Right lobe of liver (tissue), 4 donors: Measurements from ENCODE around the gene MAML3.

Experiments
- POLR2A ChIP-seq: fragments of 450-650 bp; IDR thresholded peaks from one replicate; pipeline ENCODE4 v1.6.1; 2017; ENCODE audit warnings: antibody characterized with exemption, mild to moderate bottlenecking
- TF ChIP-seq, protein P1 (sequence below), 4 donors: fragments of 200-600 bp in 3 of 4; fragments of 450-650 bp in 1 of 4; IDR thresholded peaks; one replicate each; pipeline versions ENCODE4 v1.5.1 to v1.8.0; 2016 to 2022; ENCODE audit warnings: antibody characterized with exemption in 4 of 4, mild to moderate bottlenecking in 2 of 4
- donor health status: DM: no; HTN: no; CAD: no.
- donor health status: DM: no; HTN: no; CAD: no.
- donor health status: DM: no; HTN: yes; CAD: no.

DNA sequence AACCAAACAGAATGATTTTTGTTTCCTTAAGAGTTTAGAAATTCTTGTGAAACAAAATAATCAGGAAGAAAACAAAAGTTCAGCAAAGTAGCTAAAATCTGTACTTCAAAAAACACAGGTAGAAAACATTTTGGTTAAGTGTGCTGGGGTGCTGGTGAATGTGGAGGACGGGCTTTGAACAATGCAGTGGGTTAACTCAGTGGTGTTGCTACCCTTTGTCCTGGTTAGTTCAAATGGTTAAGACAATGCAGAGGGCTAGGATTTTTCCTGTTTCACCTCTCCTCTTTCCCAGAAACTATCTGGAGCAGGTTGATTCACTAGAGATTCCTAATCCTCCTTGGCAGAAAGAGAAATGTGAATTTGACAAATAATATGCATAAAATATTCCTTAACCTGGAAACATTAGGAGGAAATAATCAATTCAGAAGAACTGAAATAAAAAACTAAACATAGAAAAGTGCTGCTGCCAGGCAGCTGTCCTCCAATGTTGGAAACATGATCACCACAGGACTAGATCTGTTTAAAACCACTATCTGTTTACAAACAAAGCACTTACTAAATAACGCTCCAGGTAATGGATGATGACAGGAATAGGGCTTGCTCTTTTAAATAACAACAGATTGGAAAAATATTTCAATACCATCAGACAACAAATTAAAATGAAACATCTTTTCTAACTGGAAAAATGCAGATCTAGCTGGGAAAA lies 148.9 kb downstream of the MAML3 start:
- no peak for TF ChIP-seq POLR2A
- TF ChIP-seq, protein P1, sequence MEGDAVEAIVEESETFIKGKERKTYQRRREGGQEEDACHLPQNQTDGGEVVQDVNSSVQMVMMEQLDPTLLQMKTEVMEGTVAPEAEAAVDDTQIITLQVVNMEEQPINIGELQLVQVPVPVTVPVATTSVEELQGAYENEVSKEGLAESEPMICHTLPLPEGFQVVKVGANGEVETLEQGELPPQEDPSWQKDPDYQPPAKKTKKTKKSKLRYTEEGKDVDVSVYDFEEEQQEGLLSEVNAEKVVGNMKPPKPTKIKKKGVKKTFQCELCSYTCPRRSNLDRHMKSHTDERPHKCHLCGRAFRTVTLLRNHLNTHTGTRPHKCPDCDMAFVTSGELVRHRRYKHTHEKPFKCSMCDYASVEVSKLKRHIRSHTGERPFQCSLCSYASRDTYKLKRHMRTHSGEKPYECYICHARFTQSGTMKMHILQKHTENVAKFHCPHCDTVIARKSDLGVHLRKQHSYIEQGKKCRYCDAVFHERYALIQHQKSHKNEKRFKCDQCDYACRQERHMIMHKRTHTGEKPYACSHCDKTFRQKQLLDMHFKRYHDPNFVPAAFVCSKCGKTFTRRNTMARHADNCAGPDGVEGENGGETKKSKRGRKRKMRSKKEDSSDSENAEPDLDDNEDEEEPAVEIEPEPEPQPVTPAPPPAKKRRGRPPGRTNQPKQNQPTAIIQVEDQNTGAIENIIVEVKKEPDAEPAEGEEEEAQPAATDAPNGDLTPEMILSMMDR (IDR thresholded peaks at IDR 0.05): no peak
